Measurements from ENCODE around the gene DNAI4. TPM values are rescaled to one million over a fixed set of nuclear protein-coding genes. Genes with fewer than 3 reads are reported as not detected.
"Not testable (repeated sequence)": the region's sequence is repeated elsewhere in the genome, so short reads cannot be mapped to it uniquely, and the experiment has no call there.

Gene DNAI4
- total RNA-seq, 1 donor from 2014 or later: 15.2 TPM

GRCh38 chr1:66831529-66832239, 93.0 kb downstream of the DNAI4 start:
- DNase-seq: no peak

- no peak for DNase-seq
These were observed 99.9 kb downstream of the DNAI4 start for GRCh38 chr1:66824771-66825170.

GRCh38 chr1:66809736-66810326, 114.8 kb downstream of the DNAI4 start:
- no peak for DNase-seq

GRCh38 chr1:66809245-66809644, 115.4 kb downstream of the DNAI4 start:
- DNase-seq: no peak

- DNase-seq: not testable (repeated sequence)
These were observed 128.8 kb downstream of the DNAI4 start for GRCh38 chr1:66795839-66796238.

- no peak for DNase-seq
These were observed 132.7 kb downstream of the DNAI4 start for GRCh38 chr1:66791621-66792610.

- no peak for DNase-seq
These were observed 136.3 kb downstream of the DNAI4 start for GRCh38 chr1:66788231-66788939.

- no peak for DNase-seq
These were observed 137.0 kb downstream of the DNAI4 start for GRCh38 chr1:66787641-66788040.

GRCh38 chr1:66785800-66786199, 138.9 kb downstream of the DNAI4 start:
- DNase-seq: not testable (repeated sequence)

- no peak for DNase-seq
These were observed 145.1 kb downstream of the DNAI4 start for GRCh38 chr1:66779475-66780078.

GRCh38 chr1:66778969-66779368, 145.7 kb downstream of the DNAI4 start:
- no peak for DNase-seq

GRCh38 chr1:66778266-66778665, 146.4 kb downstream of the DNAI4 start:
- DNase-seq: no peak

- DNase-seq: no peak
These were observed 146.8 kb downstream of the DNAI4 start for GRCh38 chr1:66777831-66778230.

GRCh38 chr1:66775646-66776045, 149.0 kb downstream of the DNAI4 start:
- no peak for DNase-seq

GRCh38 chr1:66774438-66774837, 150.2 kb downstream of the DNAI4 start:
- no peak for DNase-seq

GRCh38 chr1:66773227-66773626, 151.4 kb downstream of the DNAI4 start:
- DNase-seq: no peak

- no peak for DNase-seq
These were observed 154.0 kb downstream of the DNAI4 start for GRCh38 chr1:66770694-66771093.

- DNase-seq: no peak
These were observed 154.4 kb downstream of the DNAI4 start for GRCh38 chr1:66770240-66770639.

GRCh38 chr1:66769512-66770229, 155.0 kb downstream of the DNAI4 start:
- no peak for DNase-seq

GRCh38 chr1:66768965-66769364, 155.7 kb downstream of the DNAI4 start:
- DNase-seq: no peak

GRCh38 chr1:66767626-66768025, 157.0 kb downstream of the DNAI4 start:
- no peak for DNase-seq
